Keratinocyte (primary cell): Measurements from ENCODE around the gene SLC12A8. TPM values are rescaled to one million over a fixed set of nuclear protein-coding genes. Genes with fewer than 3 reads are reported as not detected.

ENCODE experiments used
- DNase-seq: peaks from one replicate; pipeline ENCODE4 v3.0.0-alpha.2; 2011; ENCODE audit warnings: low read depth, missing footprints, low spot score
- FAIRE-seq: peaks from 2 replicates; lab custom pipeline; 2011; peaks lifted over from hg19 to GRCh38; lab: Jason Lieb, UNC
- H2AFZ ChIP-seq: 2 replicates; pipeline ENCODE4 v1.6.0; 2012; ENCODE audit warnings: low read length, control low read depth, inconsistent platforms; ENCODE audit not compliant: control insufficient read depth
- H3K27ac ChIP-seq: 2 replicates; pipeline ENCODE4 v1.5.1; 2011; ENCODE audit warnings: low read length; ENCODE audit not compliant: control insufficient read depth, insufficient read depth
- H3K27me3 ChIP-seq: 3 replicates; pipeline ENCODE4 v1.6.0; 2011; ENCODE audit warnings: low read length; ENCODE audit not compliant: control insufficient read depth, insufficient read depth; ENCODE audit errors: extremely low read depth
- H3K36me3 ChIP-seq, 2 experiments: 2 replicates in 1 of 2; 3 replicates in 1 of 2; pipeline ENCODE4 v1.5.1; 2011; ENCODE audit warnings: low read length in 2 of 2, mild to moderate bottlenecking in 1 of 2; ENCODE audit not compliant: control insufficient read depth in 2 of 2, insufficient read depth in 2 of 2; ENCODE audit errors: extremely low read depth in 1 of 2
- H3K4me1 ChIP-seq: 3 replicates; pipeline ENCODE4 v1.5.1; 2011; ENCODE audit warnings: low read length; ENCODE audit not compliant: control insufficient read depth, insufficient read depth; ENCODE audit errors: extremely low read depth
- H3K4me2 ChIP-seq: 3 replicates; pipeline ENCODE4 v1.6.0; 2011; ENCODE audit warnings: low read depth, low read length; ENCODE audit not compliant: control insufficient read depth, insufficient read depth; ENCODE audit errors: extremely low read depth
- H3K4me3 ChIP-seq, 3 experiments: fragments of 200-600 bp in 1 of 3; sonication (generic) in 1 of 3; 2 replicates in 2 of 3; 3 replicates in 1 of 3; pipeline ENCODE4 v1.5.1; 2011 to 2016; ENCODE audit warnings: low read length in 3 of 3, mild to moderate bottlenecking in 3 of 3, control low read depth in 2 of 3, inconsistent platforms in 1 of 3, low read depth in 1 of 3, mixed read lengths in 1 of 3, mixed run types in 1 of 3, moderate library complexity in 1 of 3; ENCODE audit not compliant: control insufficient read depth in 2 of 3, insufficient read depth in 2 of 3; ENCODE audit errors: extremely low read depth in 1 of 3
- H3K79me2 ChIP-seq: 2 replicates; pipeline ENCODE4 v1.6.0; 2012; ENCODE audit warnings: low read length; ENCODE audit not compliant: control insufficient read depth, insufficient read depth
- H3K9ac ChIP-seq: 3 replicates; pipeline ENCODE4 v1.6.0; 2011; ENCODE audit warnings: low read length; ENCODE audit not compliant: control insufficient read depth, insufficient read depth; ENCODE audit errors: extremely low read depth
- H3K9me1 ChIP-seq: 3 replicates; pipeline ENCODE4 v1.6.0; 2011; ENCODE audit warnings: low read length; ENCODE audit not compliant: control insufficient read depth, insufficient read depth; ENCODE audit errors: extremely low read depth
- H3K9me3 ChIP-seq: 2 replicates; pipeline ENCODE4 v1.5.1; 2012; ENCODE audit warnings: low read depth, low read length; ENCODE audit not compliant: control insufficient read depth
- H4K20me1 ChIP-seq: 3 replicates; pipeline ENCODE4 v1.6.0; 2011; ENCODE audit warnings: low read length; ENCODE audit not compliant: control insufficient read depth, insufficient read depth; ENCODE audit errors: extremely low read depth
- CTCF ChIP-seq, 3 experiments: IDR thresholded peaks in 1 of 3; conservative IDR thresholded peaks in 1 of 3; optimal IDR thresholded peaks in 1 of 3; 2 replicates in 2 of 3; 3 replicates in 1 of 3; pipeline versions ENCODE3 to v1.5.1; 2011; ENCODE audit warnings: low read length in 3 of 3, mild to moderate bottlenecking in 3 of 3, moderate library complexity in 2 of 3, control low read depth in 1 of 3, inconsistent platforms in 1 of 3; ENCODE audit not compliant: insufficient read depth in 2 of 3; ENCODE audit errors: extremely low read depth in 1 of 3
- EZH2 ChIP-seq: IDR thresholded peaks from one replicate; pipeline ENCODE4 v1.6.1; 2012; ENCODE audit warnings: inconsistent platforms, mild to moderate bottlenecking, low read length, moderate library complexity
- dilution Hi-C: fragments of 300-500 bp; cut with MboI; formaldehyde crosslinking; loops from one replicate; pipeline ENCODE4 v1.7.0; 2020; ENCODE audit warnings: low sequenced_read_pairs; ENCODE audit not compliant: extremely low pct_ligation_motif_present
- polyA plus RNA-seq, 5 experiments: library from polyadenylated mRNA; depleted of rRNA in 3 of 5; stranded (reverse) in 3 of 5; stranded (forward) in 1 of 5; unstranded in 1 of 5; fragments of >200 nt; gene quantifications; 1 replicate in 1 of 5; 2 replicates in 3 of 5; 3 replicates in 1 of 5; pipeline versions ENCODE4 v1.2.1 to v1.2.3, GENCODE V29; 2011 to 2012; ENCODE audit warnings: missing spikeins in 2 of 5, low read depth in 1 of 5, low replicate concordance in 1 of 5

The SLC12A8 gene
- polyA plus RNA-seq, 1 donor (not counting 4 experiments of a cell fraction or from before 2014, with no cell fraction given), result 6.9 TPM

GRCh38 chr3:125057186-125057850, 155.2 kb downstream of the SLC12A8 start:
- Histone ChIP-seq H3K4me2 (peak overlapping the region; percentile 77), H3K9me1 (no peaks in the 10 kb centered on the region), H3K4me3 (no peak overlapping the region), H3K27me3 (no peaks in the 10 kb centered on the region), H3K4me1 (peaks cover 44% of the 10 kb centered on the region), H3K9ac (no peak overlapping the region), H4K20me1 (no peaks in the 10 kb centered on the region), H3K79me2 (peaks cover 20% of the 10 kb centered on the region), H3K27ac (peak overlapping the region; percentile 45), H3K36me3 (no peaks in the 10 kb centered on the region), H3K9me3 (no peaks in the 10 kb centered on the region), H2AFZ (no peak overlapping the region)
- dilution Hi-C loops, result no loop called here
- DNase-seq (peak; percentile 58), FAIRE-seq (peak; percentile 84)
- TF ChIP-seq EZH2 (no peak), CTCF (optimal IDR thresholded peaks at IDR 0.05 in 1 of 3, IDR thresholded peaks at IDR 0.05 in 1 of 3, conservative IDR thresholded peaks at IDR 0.05 in 1 of 3; ENCODE audit: extremely low read depth in 1 of 3, insufficient read depth in 2 of 3, low read length in 3 of 3) (no peak)

DNA sequence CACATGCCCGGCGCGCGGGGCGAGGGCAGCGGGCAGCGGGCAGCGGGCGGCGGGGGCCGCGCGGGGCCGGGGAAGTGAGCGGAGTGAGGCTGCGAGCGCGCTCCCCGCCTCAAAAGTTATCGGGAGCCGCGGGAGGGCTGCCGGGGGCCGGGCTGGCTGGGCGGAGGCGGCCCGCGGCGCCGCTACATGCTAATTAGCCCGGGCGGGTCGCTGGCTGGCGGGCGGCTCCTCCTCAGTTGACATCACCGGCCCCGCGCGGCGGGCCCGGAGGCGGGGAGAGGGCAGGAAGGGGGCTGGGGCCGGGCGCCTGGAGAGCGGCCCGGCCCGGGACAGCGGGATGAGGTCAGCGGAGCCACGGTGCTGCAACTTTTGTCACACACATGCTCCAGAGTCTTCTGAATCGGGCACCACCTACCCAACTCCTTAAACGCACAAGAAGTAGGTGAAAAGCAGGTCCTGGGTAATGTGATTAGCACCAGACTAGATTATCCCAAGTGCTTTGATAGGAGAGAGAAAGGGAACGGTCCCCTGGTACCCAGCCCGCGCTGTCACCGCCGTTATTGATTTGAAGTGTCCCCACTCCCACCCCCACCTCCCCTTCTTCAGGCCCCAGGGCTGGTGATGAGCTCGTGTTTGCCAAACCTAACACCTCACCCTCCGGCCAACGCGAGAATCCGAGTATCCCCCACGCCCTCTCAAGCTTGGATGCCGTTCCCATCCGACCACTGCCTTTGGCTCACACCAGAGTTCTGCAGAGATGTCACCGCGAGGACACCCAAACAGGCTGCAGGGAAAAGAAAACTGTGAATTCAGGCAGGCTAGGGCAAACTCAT, 156.4 kb downstream of the SLC12A8 start, which contains the start of gene HEG1:
Gene HEG1 (minus strand): TSS at position 85 of the 833 bp plus-strand sequence. CDS start 107 bp downstream, outside the sequence.
- H3K79me2 ChIP-seq, result peaks cover 20% of the 10 kb centered on the region
- peak within 1 kb of the TSS; percentile 52 for H3K9ac ChIP-seq
- H3K27me3 ChIP-seq, result no peaks in the 10 kb centered on the region
- H3K4me1 ChIP-seq, result peaks cover 54% of the 10 kb centered on the region
- H3K36me3 ChIP-seq, result no peaks in the 10 kb centered on the region
- peak within 1 kb of the TSS; percentile 33 for H3K27ac ChIP-seq
- H2AFZ ChIP-seq, result peak within 1 kb of the TSS; percentile 62
- H3K4me3 ChIP-seq, result peak within 1 kb of the TSS; percentile 58 to 84 (median 60)
- DNase-seq (no peak), FAIRE-seq (no peak)
- dilution Hi-C loops, result no loop called here
- no peak for TF ChIP-seq CTCF (optimal IDR thresholded peaks at IDR 0.05 in 1 of 3, IDR thresholded peaks at IDR 0.05 in 1 of 3, conservative IDR thresholded peaks at IDR 0.05 in 1 of 3; ENCODE audit: extremely low read depth in 1 of 3, insufficient read depth in 2 of 3, low read length in 3 of 3)
- TF ChIP-seq EZH2, result no peak
- H4K20me1 ChIP-seq, result no peaks in the 10 kb centered on the region
- no peaks in the 10 kb centered on the region for H3K9me3 ChIP-seq
- H3K9me1 ChIP-seq, result no peaks in the 10 kb centered on the region
- H3K4me2 ChIP-seq, result peak within 1 kb of the TSS; percentile 82
